ENCODE measurements around the gene CEMP1. TPM values are rescaled to one million over a fixed set of nuclear protein-coding genes. Genes with fewer than 3 reads are reported as not detected.

CEMP1 gene
- polyA plus RNA-seq, 1 experiment, result not detected

GRCh38 chr16:2480948-2481347, 50.3 kb downstream of the CEMP1 start:
- no peak for DNase-seq (ENCODE audit: low read depth)
- Histone ChIP-seq H3K36me3 (ENCODE audit: control insufficient read depth, insufficient read depth, low read length) (peaks cover 2% of the 10 kb centered on the region; the same call in 1 of the 2 replicates), H3K27me3 (ENCODE audit: control insufficient read depth, insufficient read depth, low read length) (no peaks in the 10 kb centered on the region), H3K4me3 (ENCODE audit: low read depth, low read length) (no peak overlapping the region)
- ChIA-PET CTCF (interaction anchor here (1.2 kb wide), 1 partner anchor 11 kb away, joined by 4 read pairs; no protein-coding TSS in a partner anchor), POLR2A (no interaction called here)
- no peak for TF ChIP-seq CTCF (IDR thresholded peaks at IDR 0.05; ENCODE audit: insufficient read depth, low read depth, low read length)

Small RNAs within 50 kb of the gene (small RNA-seq; reads per million reads assigned to genes)
- gene AC093525.1 (ENCODE audit: insufficient read length, low read depth, low replicate concordance) (not detected), gene MIR3178 (ENCODE audit: insufficient read length, low read depth, low replicate concordance) (not detected)

Other genes with a start within 250 kb of the CEMP1 start
- 1.9 and 3.8 TPM in 2 replicates for gene ABCA3, start 190.7 kb downstream of the CEMP1 start, polyA plus RNA-seq (2011; rRNA removed)
- gene CCNF, start 102.0 kb downstream of the CEMP1 start, polyA plus RNA-seq (2011; rRNA removed), result 4.5 and 7.1 TPM in 2 replicates
- gene TEDC2, start 71.3 kb downstream of the CEMP1 start, polyA plus RNA-seq (2011; rRNA removed), result 2.2 and 3.7 TPM in 2 replicates
- 0.09 and 0.12 TPM in 2 replicates for gene NTN3, start 60.1 kb downstream of the CEMP1 start, polyA plus RNA-seq (2011; rRNA removed)
- 6.0 and 9.2 TPM in 2 replicates for gene TBC1D24, start 56.3 kb downstream of the CEMP1 start, polyA plus RNA-seq (2011; rRNA removed)
- 15.4 and 32.9 TPM in 2 replicates for gene ATP6V0C, start 17.5 kb downstream of the CEMP1 start, polyA plus RNA-seq (2011; rRNA removed)
- gene AMDHD2, start 11.0 kb downstream of the CEMP1 start, polyA plus RNA-seq (2011; rRNA removed), result 9.5 and 15.9 TPM in 2 replicates
- 25.0 and 31.3 TPM in 2 replicates for gene PDPK1, start 6.6 kb upstream of the CEMP1 start, polyA plus RNA-seq (2011; rRNA removed)
- gene KCTD5, start 151.1 kb upstream of the CEMP1 start, polyA plus RNA-seq (2011; rRNA removed), result 25.4 and 34.5 TPM in 2 replicates
- 0.81 and 0.97 TPM in 2 replicates for gene PRSS27, start 188.8 kb upstream of the CEMP1 start, polyA plus RNA-seq (2011; rRNA removed)
- 72.6 and 105 TPM in 2 replicates for gene SRRM2, start 221.2 kb upstream of the CEMP1 start, polyA plus RNA-seq (2011; rRNA removed)
- 212 and 215 TPM in 2 replicates for gene ELOB, start 245.9 kb upstream of the CEMP1 start, polyA plus RNA-seq (2011; rRNA removed)

Data from BJ (cell line).